Neural crest cell (in vitro differentiated cells): ENCODE data around the gene SPAG16. TPM values are rescaled to one million over a fixed set of nuclear protein-coding genes. Genes with fewer than 3 reads are reported as not detected.

Experiments
- DNase-seq: peaks from one replicate; pipeline ENCODE4 v3.0.0; 2021; ENCODE audit warnings: low read depth, mixed read lengths, low spot score
- H3K27ac Mint-ChIP-seq: one replicate; pipeline ENCODE4 v1.8.0; 2021; ENCODE audit warnings: mild to moderate bottlenecking, mixed read lengths; ENCODE audit not compliant: unreplicated experiment
- H3K27me3 Mint-ChIP-seq: 2 replicates; pipeline ENCODE4 v1.8.0; 2021; ENCODE audit warnings: low read depth, mild to moderate bottlenecking, mixed read lengths
- H3K36me3 Mint-ChIP-seq: 2 replicates; pipeline ENCODE4 v1.8.0; 2021; ENCODE audit warnings: low read depth, mild to moderate bottlenecking, mixed read lengths
- H3K4me1 Mint-ChIP-seq: 2 replicates; pipeline ENCODE4 v1.8.0; 2021; ENCODE audit warnings: mixed read lengths
- H3K4me3 Mint-ChIP-seq: one replicate; pipeline ENCODE4 v1.8.0; 2021; ENCODE audit warnings: mild to moderate bottlenecking, mixed read lengths
- H3K9me3 Mint-ChIP-seq: 2 replicates; pipeline ENCODE4 v1.8.0; 2021; ENCODE audit warnings: mixed read lengths
- total RNA-seq: library from RNA; stranded (reverse); gene quantifications from 2 replicates; pipeline ENCODE4 v1.2.1, GENCODE V29; 2021
- TF ChIP-seq, protein P1 (sequence below): fragments of 200-600 bp; sonication (generic); conservative IDR thresholded peaks from 2 replicates; pipeline ENCODE4 v1.5.0; 2021; ENCODE audit warnings: antibody characterized with exemption, mild to moderate bottlenecking

Gene SPAG16
- total RNA-seq, 1 donor from 2014 or later = 29.0 TPM

DNA sequence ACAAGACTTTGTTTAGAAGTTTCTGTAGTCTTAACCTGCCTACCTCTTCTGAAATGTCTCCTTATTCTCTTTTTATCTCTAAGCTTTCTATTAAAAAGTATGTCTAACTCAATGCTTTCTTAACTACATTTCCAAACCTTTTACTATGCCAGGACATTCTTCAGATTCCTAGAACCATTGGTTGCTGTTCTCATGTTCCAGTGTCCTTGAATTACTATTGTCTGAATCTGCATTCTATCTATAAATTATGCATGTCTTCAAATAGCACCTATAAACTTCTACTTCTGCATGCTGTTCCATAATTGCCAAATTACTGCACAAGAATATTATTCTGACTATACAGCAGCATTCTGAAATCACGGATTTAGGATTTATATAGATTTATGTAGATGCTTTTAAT is 960.6 kb downstream of the SPAG16 start:
- no peaks in the 10 kb centered on the region for H3K36me3 Mint-ChIP-seq
- H3K27ac Mint-ChIP-seq = no peak overlapping the region
- no peak for DNase-seq
- TF ChIP-seq, protein P1, sequence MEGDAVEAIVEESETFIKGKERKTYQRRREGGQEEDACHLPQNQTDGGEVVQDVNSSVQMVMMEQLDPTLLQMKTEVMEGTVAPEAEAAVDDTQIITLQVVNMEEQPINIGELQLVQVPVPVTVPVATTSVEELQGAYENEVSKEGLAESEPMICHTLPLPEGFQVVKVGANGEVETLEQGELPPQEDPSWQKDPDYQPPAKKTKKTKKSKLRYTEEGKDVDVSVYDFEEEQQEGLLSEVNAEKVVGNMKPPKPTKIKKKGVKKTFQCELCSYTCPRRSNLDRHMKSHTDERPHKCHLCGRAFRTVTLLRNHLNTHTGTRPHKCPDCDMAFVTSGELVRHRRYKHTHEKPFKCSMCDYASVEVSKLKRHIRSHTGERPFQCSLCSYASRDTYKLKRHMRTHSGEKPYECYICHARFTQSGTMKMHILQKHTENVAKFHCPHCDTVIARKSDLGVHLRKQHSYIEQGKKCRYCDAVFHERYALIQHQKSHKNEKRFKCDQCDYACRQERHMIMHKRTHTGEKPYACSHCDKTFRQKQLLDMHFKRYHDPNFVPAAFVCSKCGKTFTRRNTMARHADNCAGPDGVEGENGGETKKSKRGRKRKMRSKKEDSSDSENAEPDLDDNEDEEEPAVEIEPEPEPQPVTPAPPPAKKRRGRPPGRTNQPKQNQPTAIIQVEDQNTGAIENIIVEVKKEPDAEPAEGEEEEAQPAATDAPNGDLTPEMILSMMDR = no peak
- H3K27me3 Mint-ChIP-seq = no peaks in the 10 kb centered on the region
- no peaks in the 10 kb centered on the region for H3K9me3 Mint-ChIP-seq
- peaks cover 7% of the 10 kb centered on the region for H3K4me1 Mint-ChIP-seq
- no peak overlapping the region for H3K4me3 Mint-ChIP-seq

DNA sequence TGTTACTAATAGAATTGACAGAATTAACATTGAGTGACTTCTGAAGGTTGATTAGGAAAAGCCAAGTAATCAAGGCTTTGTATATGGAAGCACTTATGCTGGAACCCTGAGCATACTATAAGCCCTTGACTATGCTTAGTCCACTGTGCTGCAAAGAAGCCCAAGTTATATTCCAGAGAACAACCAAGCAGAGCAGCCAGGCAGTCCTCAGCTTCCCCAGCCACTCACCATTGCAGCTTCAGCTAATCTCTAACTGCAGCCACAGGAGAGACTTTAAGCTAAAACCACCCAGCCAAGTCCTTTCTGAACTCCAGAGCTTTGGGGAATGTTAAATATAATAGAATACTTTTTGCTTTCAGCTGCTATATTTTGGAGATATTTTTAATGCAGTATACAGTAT is 962.2 kb downstream of the SPAG16 start:
- Mint-ChIP-seq H3K27ac (no peak overlapping the region), H3K27me3 (no peaks in the 10 kb centered on the region)

DNA sequence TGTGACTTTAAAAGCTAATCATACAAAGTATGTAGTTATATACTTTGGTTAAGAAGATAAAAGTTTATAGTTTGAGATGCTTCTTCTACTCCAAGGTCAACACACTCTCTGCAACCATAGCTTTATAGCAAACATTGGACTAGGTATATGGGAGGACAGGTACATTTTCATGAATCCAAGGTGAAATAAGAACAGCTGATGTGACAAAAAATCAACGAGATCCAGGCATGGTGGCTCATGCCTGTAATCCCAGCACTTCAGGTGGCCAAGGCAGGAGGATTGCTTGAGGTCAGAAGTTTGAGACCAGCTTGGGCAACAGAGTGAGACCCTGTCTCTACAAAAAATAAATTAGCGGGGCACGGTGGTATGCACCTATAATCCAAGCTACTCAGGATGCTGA is 963.3 kb downstream of the SPAG16 start:
- Mint-ChIP-seq H3K4me3 (no peak overlapping the region), H3K27ac (no peak overlapping the region), H3K4me1 (peaks cover 10% of the 10 kb centered on the region), H3K27me3 (no peaks in the 10 kb centered on the region), H3K9me3 (no peaks in the 10 kb centered on the region), H3K36me3 (no peaks in the 10 kb centered on the region)
- no peak for DNase-seq
- TF ChIP-seq, protein P1 = no peak

More for the DNA sequence above, 962.2 kb downstream of the SPAG16 start:
- TF ChIP-seq, protein P1 = no peak
- Mint-ChIP-seq H3K4me3 (no peak overlapping the region), H3K9me3 (no peaks in the 10 kb centered on the region), H3K4me1 (peaks cover 7% of the 10 kb centered on the region), H3K36me3 (no peaks in the 10 kb centered on the region)
- DNase-seq = no peak

DNA sequence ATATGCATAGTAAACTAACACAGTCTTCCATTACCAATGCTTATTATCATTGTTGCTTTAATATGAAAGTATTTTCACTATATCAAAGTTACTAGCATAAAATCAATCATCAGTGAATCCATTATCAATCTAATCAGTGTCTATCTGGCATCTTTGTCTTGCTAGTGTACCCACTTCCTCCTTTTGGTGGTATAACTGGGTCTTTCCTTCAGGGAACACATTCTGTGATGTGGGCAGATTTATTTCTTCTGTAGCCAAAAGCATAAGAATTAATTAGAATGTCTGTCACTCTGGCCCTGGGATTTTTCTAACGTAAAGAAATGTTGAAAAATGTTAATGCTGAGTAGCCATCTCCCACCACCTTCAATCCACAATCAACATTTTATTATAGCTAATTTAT is 970.8 kb downstream of the SPAG16 start:
- Mint-ChIP-seq H3K36me3 (peaks cover 2% of the 10 kb centered on the region), H3K4me1 (peaks cover 4% of the 10 kb centered on the region), H3K9me3 (peaks cover 3% of the 10 kb centered on the region), H3K27me3 (no peaks in the 10 kb centered on the region), H3K27ac (no peak overlapping the region), H3K4me3 (no peak overlapping the region)
- TF ChIP-seq, protein P1 = no peak
- no peak for DNase-seq

DNA sequence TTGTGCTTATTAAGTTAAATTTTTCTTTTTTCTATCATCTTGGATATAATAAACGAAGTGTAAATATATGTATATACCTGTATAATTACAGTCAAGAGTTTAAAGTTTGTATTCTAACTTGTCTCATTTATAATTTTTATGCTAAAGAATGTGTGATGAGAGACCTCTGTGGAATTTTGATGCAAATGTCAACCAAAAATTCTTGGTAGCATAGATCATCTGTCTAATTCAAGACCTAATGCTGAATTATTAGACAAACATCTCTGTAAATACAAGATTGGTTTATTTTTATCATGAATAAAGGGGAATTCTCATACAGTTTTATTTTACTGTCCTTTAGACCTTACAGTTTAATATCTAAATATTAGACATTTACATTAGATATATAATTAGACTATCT is 977.4 kb downstream of the SPAG16 start:
- no peaks in the 10 kb centered on the region for H3K27me3 Mint-ChIP-seq
- DNase-seq = no peak
- no peak overlapping the region for H3K27ac Mint-ChIP-seq
- TF ChIP-seq, protein P1 = no peak
- H3K9me3 Mint-ChIP-seq = peaks cover 3% of the 10 kb centered on the region
- no peaks in the 10 kb centered on the region for H3K36me3 Mint-ChIP-seq
- no peaks in the 10 kb centered on the region for H3K4me1 Mint-ChIP-seq
- H3K4me3 Mint-ChIP-seq = no peak overlapping the region

DNA sequence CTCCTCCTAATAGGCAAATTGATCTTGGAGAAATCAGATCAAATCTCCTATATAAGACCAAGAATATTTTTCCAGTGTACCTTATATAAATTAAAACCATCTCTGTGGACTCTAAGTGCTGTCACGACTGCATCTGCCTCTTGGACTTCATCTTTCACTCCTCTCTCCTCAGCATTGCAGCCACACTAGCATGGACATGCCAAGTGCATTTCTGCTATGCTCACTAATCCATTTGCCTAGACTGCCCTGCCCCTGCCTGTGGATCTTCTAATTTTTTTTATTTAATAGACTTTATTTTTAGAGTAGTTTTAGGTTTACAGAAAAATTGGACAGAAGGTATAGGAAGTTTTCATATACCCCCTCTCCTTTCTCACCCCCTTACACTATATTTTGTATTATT is 979.9 kb downstream of the SPAG16 start:
- no peaks in the 10 kb centered on the region for H3K27me3 Mint-ChIP-seq
- H3K9me3 Mint-ChIP-seq = peaks cover 6% of the 10 kb centered on the region
- H3K4me3 Mint-ChIP-seq = no peak overlapping the region
- H3K36me3 Mint-ChIP-seq = no peaks in the 10 kb centered on the region
- H3K4me1 Mint-ChIP-seq = no peaks in the 10 kb centered on the region
- no peak for DNase-seq
- TF ChIP-seq, protein P1 = no peak
- no peak overlapping the region for H3K27ac Mint-ChIP-seq
